ENCODE data around the gene GSTA4. TPM values are rescaled to one million over a fixed set of nuclear protein-coding genes. Genes with fewer than 3 reads are reported as not detected.

The GSTA4 gene
- total and polyA plus RNA-seq, 2 donors (not counting 3 experiments of a cell fraction or from before 2014, with no cell fraction given), result 15.0 to 24.6 TPM

- no TSS peak for BruUV-seq (replicated peaks)
- CTCF ChIA-PET, result interaction anchor here (1.6 kb wide), 1 partner anchor 13 kb away, joined by 5 read pairs; no protein-coding TSS in a partner anchor
Measured at GRCh38 chr6:53009511-53009910, 14.4 kb upstream of the GSTA4 start.

More at GRCh38 chr6:53009511-53009910, 14.4 kb upstream of the GSTA4 start:
- no peak overlapping the region for H2AFZ ChIP-seq (ENCODE audit: low read depth, low read length)
- FAIRE-seq (no peak), DNase-seq (ENCODE audit: low read depth, low spot score) (no peak)
- H3K9me3 ChIP-seq (replicated peaks; ENCODE audit: control insufficient read depth, insufficient read depth, low read length), result no peaks in the 10 kb centered on the region
- dilution Hi-C loops (cut with MboI; ENCODE audit: extremely low pct_ligation_motif_present, low sequenced_read_pairs), result no loop called here
- H3K4me3 ChIP-seq (replicated peaks in 1 of 3; ENCODE audit: insufficient read depth in 1 of 3, low read depth in 1 of 3, low read length in 3 of 3), result no peak overlapping the region
- H3K9me1 ChIP-seq (replicated peaks; ENCODE audit: control insufficient read depth, extremely low read depth, insufficient read depth, low read length), result no peaks in the 10 kb centered on the region
- POLR2A ChIA-PET, result no interaction called here
- H3K4me1 ChIP-seq (ENCODE audit: control insufficient read depth, extremely low read depth, insufficient read depth, low read length), result no peaks in the 10 kb centered on the region
- H3K36me3 ChIP-seq (ENCODE audit: control insufficient read depth in 2 of 2, extremely low read depth in 1 of 2, insufficient read depth in 2 of 2, low read length in 2 of 2), result peaks cover 2 to 47% of the 10 kb centered on the region in 2 experiments
- H3K79me2 ChIP-seq (ENCODE audit: control insufficient read depth, insufficient read depth, low read length), result no peaks in the 10 kb centered on the region
- H3K9ac ChIP-seq (replicated peaks; ENCODE audit: extremely low read depth, insufficient read depth, low read length), result no peak overlapping the region
- no peaks in the 10 kb centered on the region for H3K27me3 ChIP-seq (ENCODE audit: control insufficient read depth in 2 of 2, insufficient read depth in 2 of 2, low read length in 2 of 2)
- TF ChIP-seq POLR2AphosphoS5 (IDR thresholded peaks at IDR 0.05; ENCODE audit: insufficient read depth, low read depth, low read length) (no peak), MYC (IDR thresholded peaks at IDR 0.05; ENCODE audit: low read depth, low read length) (no peak), EZH2 (IDR thresholded peaks at IDR 0.05; ENCODE audit: borderline replicate concordance, low read depth, low read length, severe bottlenecking) (no peak), GATA2 (IDR thresholded peaks at IDR 0.05; ENCODE audit: insufficient read depth, insufficient read length, low read depth, low read length) (no peak), CTCF (IDR thresholded peaks at IDR 0.05; ENCODE audit: extremely low read depth in 1 of 2, insufficient read depth in 1 of 2, low read depth in 1 of 2, low read length in 2 of 2) (no peak), FOS (IDR thresholded peaks at IDR 0.05; ENCODE audit: borderline replicate concordance, insufficient read depth, low read length) (no peak), JUN (IDR thresholded peaks at IDR 0.05; ENCODE audit: borderline replicate concordance, insufficient read depth, insufficient read length, low read depth) (no peak), POLR2A (IDR thresholded peaks at IDR 0.05; ENCODE audit: low read depth, low read length) (no peak)
- TF ChIP-seq, protein P1, sequence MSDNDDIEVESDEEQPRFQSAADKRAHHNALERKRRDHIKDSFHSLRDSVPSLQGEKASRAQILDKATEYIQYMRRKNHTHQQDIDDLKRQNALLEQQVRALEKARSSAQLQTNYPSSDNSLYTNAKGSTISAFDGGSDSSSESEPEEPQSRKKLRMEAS (IDR thresholded peaks at IDR 0.05; ENCODE audit: insufficient read depth, insufficient read length), result no peak
- intact Hi-C loops (cut with micrococcal nuclease), result no loop called here
- no peaks in the 10 kb centered on the region for H4K20me1 ChIP-seq (replicated peaks; ENCODE audit: control insufficient read depth, extremely low read depth, insufficient read depth, low read length)
- H3K4me2 ChIP-seq (ENCODE audit: insufficient read depth, low read length), result no peak overlapping the region
- no peak overlapping the region for H3K27ac ChIP-seq (ENCODE audit: insufficient read depth, low read depth, low read length)

Data from endothelial cell of umbilical vein (primary cell).